HG02623 (cell line): Measurements from ENCODE around the gene MACROH2A1.

Source experiments
- ATAC-seq: cut with Tn5 transposase; IDR thresholded peaks from one replicate; pipeline ENCODE4 v1.9.1; 2021; ENCODE audit warnings: moderate library complexity; ENCODE audit not compliant: unreplicated experiment

Gene MACROH2A1

GRCh38 chr5:135398855-135399793 lies at the start of gene MACROH2A1:
MACROH2A1 (minus strand) TSS chr5:135399231; CDS start chr5:135389093, 10,138 bp downstream.
- ATAC-seq = peak; percentile 89

GRCh38 chr5:135448071-135448739 lies 49.2 kb upstream of the MACROH2A1 start:
- ATAC-seq = no peak

GRCh38 chr5:135447298-135447929 lies 48.4 kb upstream of the MACROH2A1 start, which contains the start of gene DCANP1:
DCANP1 (minus strand) TSS chr5:135447348; CDS start chr5:135447108, 240 bp downstream.
- ATAC-seq = no peak

GRCh38 chr5:135446615-135447014 lies 47.6 kb upstream of the MACROH2A1 start:
- no peak for ATAC-seq

GRCh38 chr5:135446206-135446605 lies 47.2 kb upstream of the MACROH2A1 start:
- no peak for ATAC-seq

GRCh38 chr5:135445306-135445985 lies 46.4 kb upstream of the MACROH2A1 start:
- ATAC-seq = no peak

- no peak for ATAC-seq
Observed at GRCh38 chr5:135444881-135445280, 45.9 kb upstream of the MACROH2A1 start.

GRCh38 chr5:135444360-135444759 lies 45.3 kb upstream of the MACROH2A1 start:
- ATAC-seq = no peak

- ATAC-seq = no peak
Observed at GRCh38 chr5:135443161-135443960, 44.3 kb upstream of the MACROH2A1 start.

- no peak for ATAC-seq
Observed at GRCh38 chr5:135442431-135443160, 43.6 kb upstream of the MACROH2A1 start.

- no peak for ATAC-seq
Observed at GRCh38 chr5:135441919-135442318, 42.9 kb upstream of the MACROH2A1 start.

GRCh38 chr5:135441350-135441831 lies 42.4 kb upstream of the MACROH2A1 start:
- no peak for ATAC-seq

- ATAC-seq = no peak
Observed at GRCh38 chr5:135440916-135441315, 41.9 kb upstream of the MACROH2A1 start.

GRCh38 chr5:135439231-135440205 lies 40.5 kb upstream of the MACROH2A1 start:
- ATAC-seq = no peak

- no peak for ATAC-seq
Observed at GRCh38 chr5:135438636-135439221, 39.7 kb upstream of the MACROH2A1 start.

GRCh38 chr5:135437796-135438560 lies 38.9 kb upstream of the MACROH2A1 start:
- no peak for ATAC-seq

- ATAC-seq = no peak
Observed at GRCh38 chr5:135437422-135437795, 38.4 kb upstream of the MACROH2A1 start.
